ENCODE measurements around the gene ALG5.

DNA sequence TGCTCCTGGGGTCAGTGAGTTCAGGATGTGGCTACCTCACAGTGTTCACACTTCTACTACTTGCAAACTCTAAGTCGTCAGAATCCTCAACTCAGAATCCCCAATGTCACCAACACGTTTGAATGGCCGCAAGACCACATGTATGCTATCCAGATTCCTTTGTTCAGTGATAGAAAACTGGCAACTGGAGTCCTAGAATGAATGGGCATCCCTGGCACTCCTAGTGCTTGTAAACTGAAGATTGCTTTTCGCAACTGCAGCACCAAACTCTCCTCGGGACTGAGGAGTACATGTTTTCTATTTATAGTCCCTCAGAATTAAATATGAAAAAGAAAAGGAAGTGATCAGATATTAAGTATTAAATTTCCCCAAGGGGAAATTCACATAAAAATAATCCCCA, 84.0 kb downstream of the ALG5 start:
- TF ChIP-seq, protein P1, sequence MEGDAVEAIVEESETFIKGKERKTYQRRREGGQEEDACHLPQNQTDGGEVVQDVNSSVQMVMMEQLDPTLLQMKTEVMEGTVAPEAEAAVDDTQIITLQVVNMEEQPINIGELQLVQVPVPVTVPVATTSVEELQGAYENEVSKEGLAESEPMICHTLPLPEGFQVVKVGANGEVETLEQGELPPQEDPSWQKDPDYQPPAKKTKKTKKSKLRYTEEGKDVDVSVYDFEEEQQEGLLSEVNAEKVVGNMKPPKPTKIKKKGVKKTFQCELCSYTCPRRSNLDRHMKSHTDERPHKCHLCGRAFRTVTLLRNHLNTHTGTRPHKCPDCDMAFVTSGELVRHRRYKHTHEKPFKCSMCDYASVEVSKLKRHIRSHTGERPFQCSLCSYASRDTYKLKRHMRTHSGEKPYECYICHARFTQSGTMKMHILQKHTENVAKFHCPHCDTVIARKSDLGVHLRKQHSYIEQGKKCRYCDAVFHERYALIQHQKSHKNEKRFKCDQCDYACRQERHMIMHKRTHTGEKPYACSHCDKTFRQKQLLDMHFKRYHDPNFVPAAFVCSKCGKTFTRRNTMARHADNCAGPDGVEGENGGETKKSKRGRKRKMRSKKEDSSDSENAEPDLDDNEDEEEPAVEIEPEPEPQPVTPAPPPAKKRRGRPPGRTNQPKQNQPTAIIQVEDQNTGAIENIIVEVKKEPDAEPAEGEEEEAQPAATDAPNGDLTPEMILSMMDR (IDR thresholded peaks at IDR 0.05) = no peak
- no peak for TF ChIP-seq POLR2A (IDR thresholded peaks at IDR 0.05)
